NCI-H1105 treated with DMSO at 0.1 percent for 48 hours (cell line): ENCODE results near the gene SLC9A9.

ENCODE experiments used
- DNase-seq: peaks from one replicate; lab custom pipeline; 2025; lab: John Stamatoyannopoulos, UW

Gene SLC9A9

DNA sequence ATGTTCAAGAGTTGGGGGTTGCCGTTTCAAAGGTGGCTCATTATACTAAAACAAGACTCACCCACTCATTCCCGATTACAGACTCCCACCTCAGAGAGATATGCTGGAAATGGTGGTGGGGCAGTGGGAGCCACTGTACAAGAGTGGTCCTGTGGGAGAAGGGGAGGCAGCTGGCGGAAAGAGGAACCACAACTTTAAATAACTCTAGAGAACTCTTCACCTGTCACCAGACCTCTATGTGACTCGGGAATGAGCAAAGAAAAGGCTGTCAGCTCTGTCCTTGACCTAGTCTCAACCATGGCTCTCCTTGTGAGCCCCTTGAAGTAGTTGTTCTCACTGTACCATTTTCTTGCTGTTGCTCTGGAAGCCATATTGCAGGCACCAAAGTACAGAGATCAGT, 434.9 kb downstream of the SLC9A9 start:
- no peak for DNase-seq

DNA sequence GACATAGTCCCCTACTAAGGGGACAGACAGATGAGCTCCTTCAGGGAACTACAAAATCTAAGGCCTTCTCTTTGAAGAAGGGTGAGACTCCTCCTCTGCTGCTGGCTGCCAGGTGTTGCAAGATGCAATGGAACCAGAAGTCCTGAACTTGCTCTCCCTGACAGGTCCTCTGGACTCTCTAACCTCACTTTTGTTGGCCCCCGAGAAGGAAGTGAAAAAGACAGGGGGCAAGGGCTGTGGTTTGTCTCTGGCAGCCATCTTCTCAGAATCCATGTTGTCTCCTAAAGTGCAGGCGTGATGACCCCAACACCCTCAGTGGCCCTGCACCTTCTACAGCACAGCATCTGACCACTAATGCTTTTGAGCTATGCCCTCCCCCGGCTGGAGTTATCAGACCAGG, 436.2 kb downstream of the SLC9A9 start:
- DNase-seq, result no peak

DNA sequence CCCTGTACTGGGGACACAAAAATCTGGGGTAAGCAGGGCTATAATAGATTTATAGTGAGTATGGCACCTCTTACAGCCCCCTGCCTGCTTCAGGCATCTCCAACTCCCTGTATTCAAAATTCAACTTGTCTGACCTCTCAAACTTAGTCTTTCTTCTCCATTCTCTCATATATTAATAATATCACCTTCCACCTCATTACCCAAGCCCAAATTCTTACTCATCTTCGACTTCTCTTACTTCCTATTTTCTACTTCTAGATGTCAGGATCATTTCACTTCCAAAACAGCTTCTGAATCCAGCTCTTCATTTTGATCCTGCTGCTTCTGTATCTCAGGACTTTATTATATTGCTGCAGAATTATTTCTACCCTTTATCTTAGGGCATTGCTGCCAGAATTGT, 438.0 kb downstream of the SLC9A9 start:
- no peak for DNase-seq

DNA sequence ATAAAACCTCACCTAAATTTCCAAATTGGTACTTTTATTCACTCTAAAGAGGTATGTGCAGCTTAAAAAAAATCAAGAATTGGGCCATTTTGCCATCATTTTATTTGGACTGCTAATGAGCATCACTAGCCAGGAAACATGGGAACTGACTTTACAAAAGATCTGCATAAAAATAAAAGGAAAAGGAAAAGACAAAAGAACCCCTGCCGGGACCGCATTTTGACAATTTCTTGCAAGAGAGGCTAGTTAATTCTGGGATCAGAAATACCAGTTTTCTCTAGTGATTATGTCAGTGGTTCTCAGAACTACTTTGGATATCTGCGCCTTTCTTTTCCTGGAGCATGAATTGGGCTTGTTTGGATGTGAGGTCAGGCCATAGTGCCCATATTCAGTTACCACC, 439.5 kb downstream of the SLC9A9 start:
- no peak for DNase-seq

DNA sequence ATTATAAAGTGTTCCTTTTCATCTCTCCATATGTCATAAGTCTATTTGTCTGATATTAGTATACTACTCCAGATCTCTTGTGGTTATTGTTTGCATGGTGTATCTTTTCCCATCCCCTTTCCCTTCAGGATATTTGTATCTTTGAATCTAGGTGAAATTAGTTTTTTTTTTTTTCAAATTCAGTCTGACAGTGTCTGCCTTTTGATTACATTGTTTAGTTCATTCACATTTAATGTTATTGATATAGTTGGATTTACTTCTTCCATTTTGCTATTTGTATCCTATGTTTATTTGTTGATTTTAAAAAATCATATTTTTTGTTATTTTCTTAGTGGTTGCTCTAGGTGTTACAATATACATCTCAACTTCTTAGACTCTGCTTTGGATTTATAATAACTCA, 445.7 kb downstream of the SLC9A9 start:
- no peak for DNase-seq

DNA sequence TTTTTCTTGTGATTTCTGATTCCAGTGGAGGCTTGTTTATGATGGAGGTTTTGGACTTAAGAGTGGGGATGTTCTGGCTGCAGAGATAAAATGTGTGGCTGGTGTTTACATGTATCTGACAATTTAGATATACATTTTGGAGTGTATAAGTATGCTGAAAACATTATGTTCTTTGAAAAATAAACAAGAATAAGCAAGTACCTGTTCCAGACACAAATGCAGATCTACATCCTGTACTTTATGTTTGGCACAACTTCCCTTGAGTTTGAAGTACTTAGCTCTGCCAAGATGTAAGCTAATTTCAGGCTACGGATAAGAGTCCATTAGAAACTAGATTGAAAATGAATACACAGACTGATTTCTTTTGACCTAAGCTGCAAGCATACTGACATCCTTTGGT, 451.5 kb downstream of the SLC9A9 start:
- no peak for DNase-seq

DNA sequence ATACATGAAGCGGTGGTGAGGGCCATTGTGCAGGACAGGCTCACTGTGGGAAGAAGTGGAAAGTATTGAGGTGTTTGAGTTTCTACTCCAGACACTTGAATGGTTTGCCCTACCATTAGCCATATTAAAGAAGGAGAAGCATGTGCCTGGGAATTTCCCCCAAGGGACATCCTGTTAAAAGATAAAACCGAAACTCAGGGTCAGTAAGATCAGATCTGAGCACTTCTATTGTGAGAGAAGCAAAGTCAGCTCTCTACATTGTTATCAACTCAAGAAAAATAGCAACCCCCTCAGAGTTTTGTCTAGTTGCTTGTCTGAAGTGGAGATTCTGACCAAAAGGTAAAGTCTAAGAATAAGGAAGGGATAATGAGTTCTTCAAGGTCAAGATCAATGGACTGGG, 458.9 kb downstream of the SLC9A9 start:
- no peak for DNase-seq

DNA sequence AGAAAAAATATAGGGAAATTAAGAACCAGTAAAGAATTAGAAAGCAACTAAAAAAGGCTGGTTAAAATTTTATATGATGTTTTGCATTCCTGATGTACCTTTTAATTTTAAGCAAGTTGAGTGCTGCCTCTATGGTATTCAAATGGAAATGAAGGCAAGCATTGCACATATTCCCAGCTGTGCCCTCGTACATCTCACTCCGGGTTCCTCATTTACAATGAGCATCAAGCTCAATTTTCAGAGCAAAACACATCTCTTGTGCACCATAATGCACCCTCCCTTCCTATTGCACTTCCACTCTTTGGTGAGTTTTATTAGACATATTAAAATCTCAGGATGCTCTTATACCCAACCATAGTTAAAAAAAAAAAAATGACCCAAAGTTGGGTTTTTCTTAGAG, 460.8 kb downstream of the SLC9A9 start:
- DNase-seq, result no peak

DNA sequence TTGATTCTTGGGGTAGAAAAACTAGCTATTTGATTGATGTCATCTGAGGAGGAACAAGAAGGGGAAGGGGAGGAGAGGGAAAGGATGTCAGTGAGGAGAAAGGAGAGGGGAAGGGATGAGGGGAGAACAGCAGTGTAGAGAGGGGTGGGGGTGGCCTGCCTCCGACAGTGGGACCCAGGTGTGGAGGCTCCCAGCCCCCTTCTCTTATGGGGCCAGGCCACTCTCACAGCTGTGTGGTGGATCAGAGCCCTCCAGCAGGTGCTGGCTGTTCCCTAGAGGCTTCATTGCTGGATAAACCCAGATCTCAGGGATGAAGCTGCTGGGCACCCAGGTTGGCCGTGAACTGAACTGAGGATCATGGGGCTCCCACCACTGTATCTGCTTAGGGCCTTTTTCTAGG, 464.2 kb downstream of the SLC9A9 start:
- DNase-seq, result no peak

DNA sequence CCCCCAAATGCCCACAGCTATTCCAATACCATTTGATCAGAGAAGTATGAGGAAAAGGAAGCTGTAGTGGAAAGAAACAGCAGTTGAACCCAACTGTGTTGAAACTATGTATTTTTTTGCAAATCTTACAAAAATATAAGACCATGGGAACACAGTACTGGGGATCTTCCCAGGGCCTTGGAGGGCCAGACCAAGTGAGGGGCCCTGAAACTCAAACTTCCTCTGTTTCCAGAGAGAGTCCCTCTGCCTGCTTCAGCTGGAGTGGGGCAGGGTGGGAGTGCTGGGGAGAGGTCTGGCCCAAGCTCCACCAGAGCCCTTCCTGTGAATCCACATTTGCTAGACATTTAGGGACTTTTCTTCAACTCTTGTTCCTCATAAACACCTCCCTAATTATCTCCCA, 464.8 kb downstream of the SLC9A9 start:
- DNase-seq, result no peak

DNA sequence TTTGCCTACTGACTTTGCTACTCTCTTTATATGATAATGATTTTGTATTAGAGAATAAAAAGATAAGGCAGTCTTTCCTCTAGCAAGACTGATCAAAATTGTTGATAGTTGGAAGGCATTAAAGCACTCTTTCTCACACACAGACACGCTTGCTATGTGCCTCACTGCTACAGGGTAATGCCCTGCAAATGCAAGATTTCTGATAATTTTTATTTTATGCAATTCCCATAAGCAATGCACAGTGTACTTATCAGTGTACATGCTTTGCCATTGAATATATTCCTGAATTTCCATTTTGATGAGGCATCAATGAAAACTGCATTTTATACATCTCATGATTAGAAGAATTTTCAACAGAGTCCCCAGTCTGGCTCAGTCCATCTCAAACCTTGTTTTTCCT, 465.5 kb downstream of the SLC9A9 start:
- DNase-seq, result no peak

DNA sequence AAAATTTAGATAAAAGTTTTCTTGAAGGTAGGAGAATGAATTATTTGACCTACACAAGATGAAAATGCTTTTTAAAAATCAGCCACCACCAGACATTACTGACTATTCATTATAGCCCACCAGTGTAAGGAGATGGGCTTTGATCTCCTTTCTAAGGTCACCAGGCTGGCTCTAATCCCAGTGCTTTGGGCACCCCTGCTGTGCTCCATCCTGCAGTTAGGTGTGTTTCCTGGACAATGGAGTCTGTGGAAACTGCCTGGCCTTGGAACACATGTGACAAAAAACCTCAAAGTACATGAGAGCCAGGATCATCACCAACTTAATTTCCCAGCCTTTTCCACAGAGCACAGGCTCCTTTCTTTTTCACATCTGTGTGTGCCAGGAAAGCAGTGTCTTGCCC, 467.8 kb downstream of the SLC9A9 start:
- no peak for DNase-seq

DNA sequence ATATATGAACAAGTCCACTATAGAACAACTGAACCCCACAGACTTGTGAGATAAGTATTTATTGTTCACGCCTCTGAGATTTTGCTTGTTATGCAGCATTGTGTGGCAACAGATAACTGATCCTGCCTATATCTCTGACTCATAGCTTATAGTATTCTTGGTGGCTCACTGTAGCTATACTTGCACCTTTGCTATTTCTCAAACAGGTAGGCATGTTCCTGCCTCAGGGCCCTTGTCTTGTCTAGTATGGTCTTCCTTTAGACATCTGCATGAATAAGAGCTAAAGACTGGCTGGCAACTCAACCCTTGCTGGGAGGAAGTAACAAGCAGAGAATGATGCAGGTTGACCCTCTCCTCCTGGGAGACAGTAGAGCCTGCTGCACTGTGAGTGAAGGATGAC, 472.6 kb downstream of the SLC9A9 start:
- DNase-seq, result no peak

DNA sequence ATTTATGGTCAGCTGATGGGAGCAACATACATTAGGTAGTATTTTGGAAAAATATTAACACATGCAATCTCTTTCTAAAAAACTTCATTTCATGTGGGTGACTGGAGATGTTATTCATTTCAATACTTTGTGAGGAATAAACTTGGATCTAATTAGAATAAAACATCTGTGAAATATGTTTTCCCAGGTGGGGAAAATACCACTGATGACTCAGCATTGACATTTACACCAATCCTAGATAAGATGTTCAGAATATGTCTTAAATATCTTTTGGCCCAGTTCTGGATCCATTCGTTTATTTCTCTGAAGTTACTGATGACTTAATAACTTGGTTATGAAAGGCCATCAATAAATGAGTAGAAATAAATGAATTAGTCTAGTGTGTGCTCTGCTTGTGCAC, 481.1 kb downstream of the SLC9A9 start:
- no peak for DNase-seq

DNA sequence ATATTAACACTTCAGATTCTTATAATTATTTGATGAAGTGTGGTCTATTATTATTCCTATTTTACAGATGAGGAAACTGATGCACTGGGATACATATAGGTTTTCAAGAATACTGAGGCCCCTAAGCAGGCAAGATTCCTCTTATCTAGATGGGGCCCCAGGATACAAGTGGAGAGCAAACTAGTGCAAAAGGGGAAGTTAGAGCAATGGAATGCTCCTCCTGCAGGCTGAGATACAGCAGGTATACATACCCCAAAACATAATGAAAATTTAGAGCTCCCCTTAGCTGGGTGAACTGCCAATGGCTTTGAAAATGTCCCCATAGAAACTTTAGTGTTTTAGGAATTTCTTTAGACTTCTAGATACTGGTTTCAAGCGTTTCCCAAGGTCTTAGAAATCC, 481.6 kb downstream of the SLC9A9 start:
- no peak for DNase-seq

DNA sequence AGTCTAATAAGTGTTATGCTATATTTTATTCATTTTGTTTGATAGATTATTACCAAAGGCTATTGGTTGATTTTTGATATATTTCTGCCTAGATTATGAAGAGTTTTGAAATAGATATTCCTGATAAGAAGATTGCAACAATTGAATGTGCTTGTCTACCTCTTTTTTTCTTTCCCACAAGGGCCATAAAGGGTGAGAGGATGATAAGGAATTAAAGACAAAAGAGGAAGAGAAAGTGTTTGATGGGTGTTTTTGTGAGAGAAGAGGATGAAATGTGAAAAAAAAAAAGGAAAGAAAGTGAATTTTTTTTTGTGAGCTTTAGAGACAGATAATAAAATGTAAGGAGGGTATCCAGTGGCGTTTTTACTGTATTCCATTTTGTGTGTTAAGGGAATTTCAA, 484.3 kb downstream of the SLC9A9 start:
- DNase-seq, result no peak

DNA sequence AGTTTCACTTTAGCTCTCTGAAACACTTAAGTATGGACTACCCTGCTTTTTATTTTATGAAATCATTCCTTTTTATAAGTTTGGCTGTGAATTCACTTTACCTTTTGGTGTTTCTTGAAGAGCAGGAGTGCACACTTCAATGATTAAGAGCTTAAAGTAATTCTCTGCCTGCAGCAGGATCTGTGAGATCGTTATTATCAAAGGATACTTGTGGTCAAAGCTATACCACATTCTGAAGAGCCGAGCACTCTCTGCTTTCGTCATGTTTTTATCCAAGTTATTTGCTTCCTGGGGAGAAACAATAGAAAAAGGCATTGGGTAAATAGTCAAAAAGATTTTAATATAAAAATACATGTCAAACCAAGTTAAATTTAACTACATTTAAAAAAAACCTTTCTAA, 485.0 kb downstream of the SLC9A9 start:
- DNase-seq, result no peak

DNA sequence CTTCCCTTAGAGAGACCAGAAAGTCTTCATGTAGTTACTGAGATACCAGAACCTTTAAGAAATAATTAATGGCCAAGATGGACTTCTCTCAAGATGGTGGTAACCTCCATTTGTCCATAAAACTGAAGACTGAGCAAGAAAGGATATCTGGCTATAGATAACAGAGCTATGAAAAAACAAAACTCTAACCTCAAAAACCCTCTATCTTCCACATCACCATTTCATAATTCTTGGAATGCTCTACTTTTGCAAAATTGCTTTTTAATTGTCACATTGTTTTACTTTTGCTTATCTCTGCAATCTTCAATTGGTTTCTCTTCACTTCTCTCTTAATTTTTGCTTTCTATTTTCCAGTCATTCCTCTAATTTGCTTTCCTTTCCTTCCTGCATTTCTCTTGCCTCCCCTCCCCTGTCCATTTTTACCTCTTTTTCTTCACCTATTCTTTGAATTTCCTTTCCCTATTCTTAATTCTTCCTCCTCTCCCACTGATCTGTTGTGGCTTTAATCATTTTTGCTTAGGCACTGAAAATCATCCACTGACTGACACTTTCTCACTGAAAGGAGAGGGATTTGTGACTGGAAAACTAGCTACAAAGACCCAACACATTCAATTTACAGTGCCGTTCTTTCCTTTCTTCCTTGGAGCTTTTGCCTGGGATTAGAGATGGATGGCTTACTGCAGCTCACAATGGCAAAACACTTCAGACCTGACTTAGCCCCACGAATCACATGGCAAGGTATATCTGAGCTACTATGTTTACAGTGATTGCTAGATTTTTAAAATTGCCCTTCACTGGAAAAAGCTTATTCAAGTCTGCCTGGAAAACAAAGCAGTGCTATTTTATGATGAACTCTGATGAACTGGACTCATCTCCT, 485.9 kb downstream of the SLC9A9 start:
- no peak for DNase-seq

DNA sequence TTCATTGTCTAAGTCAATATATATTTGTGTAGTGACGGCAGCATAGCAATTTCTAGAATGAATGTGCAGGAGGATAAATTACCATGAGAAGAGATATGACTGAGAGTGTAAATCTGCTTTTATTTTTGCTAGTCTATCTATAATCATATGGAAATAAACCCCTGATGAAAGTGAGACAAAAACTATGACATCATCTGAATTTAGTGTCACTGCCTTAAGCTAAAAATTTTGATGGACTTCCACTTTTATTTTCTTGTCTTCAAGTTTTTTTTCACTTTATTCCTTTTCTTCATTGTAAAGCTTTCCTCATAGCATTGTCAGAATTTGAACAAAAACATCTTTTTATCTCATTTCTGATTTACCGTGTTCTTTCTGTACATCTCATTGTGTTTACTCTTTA, 486.7 kb downstream of the SLC9A9 start:
- no peak for DNase-seq

DNA sequence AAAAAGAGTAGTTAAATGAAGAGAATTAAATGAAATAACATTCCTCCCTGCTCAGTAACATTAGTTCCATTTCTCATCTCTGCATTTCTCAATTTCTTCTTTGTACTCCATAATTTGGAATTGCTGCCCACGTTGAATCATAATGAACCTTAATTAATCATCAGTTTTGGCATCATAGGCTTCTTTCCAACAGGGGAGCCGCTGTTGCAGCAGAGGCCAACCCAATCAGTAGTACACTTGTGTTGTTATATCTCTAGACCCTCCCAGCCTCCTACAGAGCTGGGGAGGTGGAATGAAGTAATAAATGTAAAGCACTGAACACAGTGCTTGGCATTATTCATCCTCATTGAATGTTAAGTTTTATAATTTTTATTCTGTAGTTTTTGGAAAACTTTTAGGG, 488.0 kb downstream of the SLC9A9 start:
- no peak for DNase-seq

DNA sequence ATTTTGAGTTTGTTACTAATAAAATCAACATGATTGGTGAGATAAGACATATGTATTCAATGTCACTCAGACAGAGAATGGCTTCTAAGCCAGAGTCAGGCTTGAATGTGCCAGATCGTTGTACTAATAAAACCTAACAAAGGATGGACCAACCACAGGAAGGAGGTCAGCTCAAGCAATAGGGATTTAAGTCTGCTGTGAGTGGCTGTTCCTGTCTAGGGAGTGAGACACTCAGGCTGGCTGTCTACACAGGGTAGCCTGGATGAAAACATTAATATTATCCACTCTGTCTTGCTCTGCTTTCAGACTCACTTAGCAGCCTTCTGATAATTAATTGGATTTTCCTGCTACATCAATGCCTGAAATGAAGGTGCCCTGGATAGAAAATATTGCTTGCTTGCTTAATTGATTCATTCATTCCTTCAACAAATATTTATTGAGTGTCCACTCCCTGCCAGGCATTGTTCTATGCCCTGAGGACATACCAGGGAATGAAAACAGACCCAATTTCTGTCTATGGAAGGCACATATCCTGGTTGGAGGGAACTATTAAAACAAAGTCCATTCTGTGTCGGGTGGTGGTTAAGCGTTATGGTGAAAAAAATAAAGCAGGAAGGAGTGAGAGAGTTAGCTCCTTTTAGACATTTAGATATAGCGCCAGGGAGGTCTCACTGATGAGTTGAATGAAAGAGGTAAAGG, 489.3 kb downstream of the SLC9A9 start:
- no peak for DNase-seq

DNA sequence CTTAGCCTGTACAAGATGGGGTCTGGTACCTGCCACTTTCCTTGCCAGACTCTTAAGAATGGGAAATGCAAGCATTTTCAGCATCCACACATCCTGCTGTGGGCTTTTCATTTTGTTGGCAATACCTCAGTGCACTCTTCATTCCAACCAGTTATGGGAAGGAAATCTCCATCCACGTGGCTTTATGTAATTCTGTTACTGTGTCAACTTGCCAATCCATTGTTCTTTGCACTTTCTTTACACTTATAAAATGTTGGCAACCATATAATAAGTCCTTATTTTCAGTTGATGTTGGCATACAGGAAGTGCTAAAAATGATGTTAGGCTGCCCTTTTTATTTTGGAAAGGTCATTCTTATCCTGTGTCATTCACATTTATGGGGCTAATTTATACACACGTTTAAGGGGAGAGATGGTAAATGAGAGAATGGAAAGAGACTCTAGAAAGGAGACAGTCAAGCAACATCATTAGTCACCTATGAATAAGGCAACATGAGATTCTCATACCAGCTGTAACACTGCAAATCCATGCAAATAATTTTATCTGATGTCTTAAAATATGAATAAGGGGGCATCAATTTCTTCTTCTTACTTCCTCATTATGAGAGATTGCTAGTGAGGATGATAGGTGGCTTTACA, 490.0 kb downstream of the SLC9A9 start:
- no peak for DNase-seq

DNA sequence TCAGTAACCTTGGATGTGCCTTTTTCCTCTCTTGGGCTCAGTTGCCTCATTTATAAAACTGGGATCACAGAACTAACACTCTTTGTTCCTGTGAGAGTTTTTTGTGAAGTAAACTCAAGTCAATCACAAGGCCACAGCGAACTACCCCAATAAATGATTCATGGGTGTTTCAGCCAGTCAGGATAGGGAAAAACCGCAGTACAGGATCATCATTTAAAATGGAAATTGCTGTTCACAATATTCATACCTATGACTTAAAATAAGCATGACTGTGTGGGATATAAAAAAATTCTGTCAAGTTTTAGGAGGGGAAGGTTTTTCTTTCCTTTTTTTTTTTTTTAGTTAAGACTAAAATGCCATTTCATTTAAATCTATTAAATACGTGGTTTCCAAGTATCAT, 490.6 kb downstream of the SLC9A9 start:
- no peak for DNase-seq
